GM23338 (cell line): ENCODE measurements around the gene HSF5. TPM values are rescaled to one million over a fixed set of nuclear protein-coding genes. Genes with fewer than 3 reads are reported as not detected.

Experiments used
- ATAC-seq: fragments of 200-7000 bp; cut with Tn5 transposase; 3 replicates; pipeline ENCODE4 v1.9.1; 2020
- DNase-seq: peaks from one replicate; pipeline ENCODE4 v3.0.0-alpha.2; 2015; ENCODE audit warnings: low spot score
- H2AFZ ChIP-seq: fragments of 200-600 bp; sonication (generic); 2 replicates; pipeline ENCODE4 v1.8.0; 2016; ENCODE audit warnings: antibody characterized with exemption, mild to moderate bottlenecking, moderate library complexity
- H3F3A ChIP-seq: fragments of 200-600 bp; sonication (generic); replicated peaks from 2 replicates; pipeline ENCODE4 v1.8.0; 2017; ENCODE audit warnings: antibody characterized with exemption, mixed run types, low read depth
- H3K27ac ChIP-seq: fragments of 200-600 bp; sonication (generic); 2 replicates; pipeline ENCODE4 v1.6.1; 2016; ENCODE audit warnings: low read depth
- H3K27me3 ChIP-seq: fragments of 200-600 bp; sonication (generic); 2 replicates; pipeline ENCODE4 v1.8.0; 2016; ENCODE audit warnings: mild to moderate bottlenecking, mixed run types, moderate library complexity; ENCODE audit not compliant: insufficient read depth
- H3K36me3 ChIP-seq: fragments of 200-600 bp; sonication (generic); 2 replicates; pipeline ENCODE4 v1.8.0; 2016; ENCODE audit warnings: mild to moderate bottlenecking; ENCODE audit not compliant: insufficient read depth
- H3K4me1 ChIP-seq: fragments of 200-600 bp; sonication (generic); 2 replicates; pipeline ENCODE4 v1.8.0; 2016; ENCODE audit warnings: mild to moderate bottlenecking, moderate library complexity; ENCODE audit not compliant: insufficient read depth
- H3K4me2 ChIP-seq: fragments of 200-600 bp; sonication (generic); 2 replicates; pipeline ENCODE4 v1.7.1; 2017; ENCODE audit warnings: mixed run types
- H3K4me3 ChIP-seq: fragments of 200-600 bp; sonication (generic); 2 replicates; pipeline ENCODE4 v1.6.1; 2016; ENCODE audit warnings: mixed run types
- H3K79me2 ChIP-seq: fragments of 200-600 bp; sonication (generic); replicated peaks from 2 replicates; pipeline ENCODE4 v1.8.0; 2017; ENCODE audit warnings: mild to moderate bottlenecking; ENCODE audit not compliant: insufficient read depth
- H3K9me2 ChIP-seq: fragments of 200-600 bp; sonication (generic); 2 replicates; pipeline ENCODE4 v1.8.0; 2017; ENCODE audit not compliant: insufficient read depth
- H4K20me1 ChIP-seq: fragments of 200-600 bp; sonication (generic); replicated peaks from 2 replicates; pipeline ENCODE4 v1.8.0; 2017; ENCODE audit warnings: mild to moderate bottlenecking; ENCODE audit not compliant: insufficient read depth
- H3K27ac Mint-ChIP-seq: 2 replicates; pipeline ENCODE4 v1.8.0; 2020; ENCODE audit warnings: inconsistent platforms, mild to moderate bottlenecking, moderate library complexity, mixed read lengths
- H3K27me3 Mint-ChIP-seq: 3 replicates; pipeline ENCODE4 v1.8.0; 2022; ENCODE audit warnings: low read depth, mild to moderate bottlenecking, moderate library complexity, mixed read lengths, inconsistent platforms; ENCODE audit not compliant: insufficient read depth, poor library complexity
- H3K36me3 Mint-ChIP-seq: 3 replicates; pipeline ENCODE4 v1.8.0; 2021; ENCODE audit warnings: low read depth, mild to moderate bottlenecking, inconsistent platforms, moderate library complexity, mixed read lengths
- H3K4me1 Mint-ChIP-seq: 3 replicates; pipeline ENCODE4 v1.8.0; 2020; ENCODE audit warnings: mild to moderate bottlenecking, inconsistent platforms, mixed read lengths
- H3K4me3 Mint-ChIP-seq: 3 replicates; pipeline ENCODE4 v1.8.0; 2021; ENCODE audit warnings: moderate library complexity, mild to moderate bottlenecking, inconsistent platforms, mixed read lengths
- H3K9me3 Mint-ChIP-seq: 3 replicates; pipeline ENCODE4 v1.8.0; 2020; ENCODE audit warnings: moderate library complexity, mild to moderate bottlenecking, inconsistent platforms, mixed read lengths
- CREB1 ChIP-seq: fragments of 250-450 bp; sonication (Bioruptor Pico); IDR thresholded peaks from 2 replicates; pipeline ENCODE4 v1.5.0; 2020; ENCODE audit warnings: low read depth, mild to moderate bottlenecking, moderate library complexity
- ETS1 ChIP-seq: IDR thresholded peaks from 2 replicates; pipeline ENCODE4 v1.6.1; 2016; ENCODE audit warnings: antibody characterized with exemption
- EZH2 ChIP-seq: fragments of 200-600 bp; sonication (generic); IDR thresholded peaks from one replicate; pipeline ENCODE4 v1.8.0; 2017; ENCODE audit warnings: antibody characterized with exemption, mild to moderate bottlenecking, low read depth; ENCODE audit not compliant: unreplicated experiment
- EZH2phosphoT487 ChIP-seq: fragments of 200-600 bp; sonication (generic); IDR thresholded peaks from one replicate; pipeline ENCODE4 v1.8.1; 2018; ENCODE audit warnings: antibody characterized with exemption; ENCODE audit not compliant: unreplicated experiment
- JUNB ChIP-seq: IDR thresholded peaks from one replicate; pipeline ENCODE4 v1.6.1; 2016; ENCODE audit warnings: antibody characterized with exemption; ENCODE audit not compliant: unreplicated experiment
- NANOG ChIP-seq: IDR thresholded peaks from 2 replicates; pipeline ENCODE4 v1.6.1; 2016; ENCODE audit warnings: antibody characterized with exemption, borderline replicate concordance
- POLR2AphosphoS5 ChIP-seq: IDR thresholded peaks from 2 replicates; pipeline ENCODE4 v1.6.1; 2016; ENCODE audit warnings: antibody characterized with exemption, low read depth
- STAT1 ChIP-seq: IDR thresholded peaks from one replicate; pipeline ENCODE4 v1.6.1; 2016; ENCODE audit warnings: antibody characterized with exemption; ENCODE audit not compliant: unreplicated experiment
- ZNF114 ChIP-seq: fragments of 250-450 bp; sonication (Bioruptor Pico); IDR thresholded peaks from 2 replicates; pipeline ENCODE4 v1.5.0; 2020; ENCODE audit warnings: mild to moderate bottlenecking, moderate library complexity
- ZNF331 ChIP-seq: fragments of 250-450 bp; sonication (Bioruptor Pico); IDR thresholded peaks from 2 replicates; pipeline ENCODE4 v1.5.0; 2020; ENCODE audit warnings: low read depth, mild to moderate bottlenecking, moderate library complexity
- ZNF462 ChIP-seq: fragments of 250-450 bp; sonication (Bioruptor Pico); IDR thresholded peaks from 2 replicates; pipeline ENCODE4 v1.5.0; 2020; ENCODE audit warnings: mild to moderate bottlenecking, moderate library complexity
- polyA plus RNA-seq: library from polyadenylated mRNA; unstranded; fragments of >200 nt; fragmentation: Nextera tagmentation; extraction: Ambion mirVana; gene quantifications from 2 replicates; pipeline ENCODE4 v1.2.1, GENCODE V29; 2016
- total RNA-seq: library from RNA; depleted of rRNA; stranded (reverse); fragments of >200 nt; shearing (Covaris generic); gene quantifications from 2 replicates; pipeline ENCODE4 v1.2.3, GENCODE V29; 2014
- TF ChIP-seq, protein P1 (sequence below), 2 experiments: fragments of 200-600 bp in 1 of 2; sonication (generic) in 1 of 2; conservative IDR thresholded peaks; 2 replicates each; pipeline versions ENCODE4 v1.5.1 to v1.6.1; 2016 to 2017; ENCODE audit warnings: antibody characterized with exemption in 2 of 2, low read depth in 2 of 2, mild to moderate bottlenecking in 2 of 2, moderate library complexity in 1 of 2

Gene HSF5
- total and polyA plus RNA-seq, 2 experiments from 2014 or later = 0.24 TPM; not detected in 1

- TF ChIP-seq ZNF462 (CRISPR knock-in tag) (no peak), ETS1 (no peak), EZH2phosphoT487 (no peak), NANOG (no peak), CREB1 (CRISPR knock-in tag) (no peak)
- TF ChIP-seq, protein P1, sequence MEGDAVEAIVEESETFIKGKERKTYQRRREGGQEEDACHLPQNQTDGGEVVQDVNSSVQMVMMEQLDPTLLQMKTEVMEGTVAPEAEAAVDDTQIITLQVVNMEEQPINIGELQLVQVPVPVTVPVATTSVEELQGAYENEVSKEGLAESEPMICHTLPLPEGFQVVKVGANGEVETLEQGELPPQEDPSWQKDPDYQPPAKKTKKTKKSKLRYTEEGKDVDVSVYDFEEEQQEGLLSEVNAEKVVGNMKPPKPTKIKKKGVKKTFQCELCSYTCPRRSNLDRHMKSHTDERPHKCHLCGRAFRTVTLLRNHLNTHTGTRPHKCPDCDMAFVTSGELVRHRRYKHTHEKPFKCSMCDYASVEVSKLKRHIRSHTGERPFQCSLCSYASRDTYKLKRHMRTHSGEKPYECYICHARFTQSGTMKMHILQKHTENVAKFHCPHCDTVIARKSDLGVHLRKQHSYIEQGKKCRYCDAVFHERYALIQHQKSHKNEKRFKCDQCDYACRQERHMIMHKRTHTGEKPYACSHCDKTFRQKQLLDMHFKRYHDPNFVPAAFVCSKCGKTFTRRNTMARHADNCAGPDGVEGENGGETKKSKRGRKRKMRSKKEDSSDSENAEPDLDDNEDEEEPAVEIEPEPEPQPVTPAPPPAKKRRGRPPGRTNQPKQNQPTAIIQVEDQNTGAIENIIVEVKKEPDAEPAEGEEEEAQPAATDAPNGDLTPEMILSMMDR (conservative IDR thresholded peaks at IDR 0.05; ENCODE audit: low read depth in 2 of 2) = no peak
Observed at GRCh38 chr17:58475985-58476384, 12.2 kb downstream of the HSF5 start (continued).

- Mint-ChIP-seq H3K9me3 (no peaks in the 10 kb centered on the region), H3K4me3 (no peak overlapping the region), H3K36me3 (no peaks in the 10 kb centered on the region), H3K4me1 (no peaks in the 10 kb centered on the region), H3K27ac (no peak overlapping the region), H3K27me3 (no peaks in the 10 kb centered on the region)
- ATAC-seq = no peak
- Histone ChIP-seq H3K79me2 (no peaks in the 10 kb centered on the region), H3K4me1 (no peaks in the 10 kb centered on the region), H4K20me1 (no peaks in the 10 kb centered on the region), H3K4me3 (no peak overlapping the region), H2AFZ (no peak overlapping the region), H3K36me3 (no peaks in the 10 kb centered on the region), H3K27me3 (no peaks in the 10 kb centered on the region), H3F3A (no peaks in the 10 kb centered on the region), H3K27ac (no peak overlapping the region), H3K4me2 (no peak overlapping the region), H3K9me2 (no peaks in the 10 kb centered on the region)
- DNase-seq = no peak
- TF ChIP-seq NANOG (no peak), ETS1 (no peak), ZNF331 (CRISPR knock-in tag) (no peak), EZH2 (no peak), POLR2AphosphoS5 (no peak), ZNF114 (CRISPR knock-in tag) (no peak), CREB1 (CRISPR knock-in tag) (no peak), EZH2phosphoT487 (no peak), JUNB (no peak), STAT1 (no peak)
- TF ChIP-seq, protein P1 (conservative IDR thresholded peaks at IDR 0.05; ENCODE audit: low read depth in 2 of 2) = no peak
Observed at GRCh38 chr17:58470356-58470755, 17.9 kb downstream of the HSF5 start.
